Panc1 (cell line): ENCODE results near the gene PPM1G.

ENCODE experiments used
- POLR2AphosphoS5 ChIP-seq: IDR thresholded peaks from 2 replicates; pipeline ENCODE4 v1.6.1; 2012; ENCODE audit warnings: mild to moderate bottlenecking, low read depth, low read length, moderate library complexity
- SIN3A ChIP-seq: IDR thresholded peaks from 2 replicates; pipeline ENCODE4 v1.6.1; 2012; ENCODE audit warnings: low read depth, mild to moderate bottlenecking, low read length, moderate library complexity, borderline replicate concordance; ENCODE audit not compliant: insufficient read depth
- TCF7L2 ChIP-seq: IDR thresholded peaks from 2 replicates; pipeline ENCODE4 v1.6.1; 2011; ENCODE audit warnings: mild to moderate bottlenecking, low read depth, low read length, inconsistent platforms
- TF ChIP-seq, protein P1 (sequence below): fragments of 450-650 bp; IDR thresholded peaks from 2 replicates; pipeline ENCODE4 v1.5.1; 2017; ENCODE audit warnings: mild to moderate bottlenecking
- TF ChIP-seq, protein P2 (sequence below), 2 experiments: IDR thresholded peaks; 2 replicates each; pipeline ENCODE4 v1.6.1; 2011 to 2012; ENCODE audit warnings: low read depth in 2 of 2, control low read depth in 1 of 2, low read length in 1 of 2, mild to moderate bottlenecking in 1 of 2, moderate library complexity in 1 of 2; ENCODE audit not compliant: insufficient read depth in 1 of 2

DNA sequence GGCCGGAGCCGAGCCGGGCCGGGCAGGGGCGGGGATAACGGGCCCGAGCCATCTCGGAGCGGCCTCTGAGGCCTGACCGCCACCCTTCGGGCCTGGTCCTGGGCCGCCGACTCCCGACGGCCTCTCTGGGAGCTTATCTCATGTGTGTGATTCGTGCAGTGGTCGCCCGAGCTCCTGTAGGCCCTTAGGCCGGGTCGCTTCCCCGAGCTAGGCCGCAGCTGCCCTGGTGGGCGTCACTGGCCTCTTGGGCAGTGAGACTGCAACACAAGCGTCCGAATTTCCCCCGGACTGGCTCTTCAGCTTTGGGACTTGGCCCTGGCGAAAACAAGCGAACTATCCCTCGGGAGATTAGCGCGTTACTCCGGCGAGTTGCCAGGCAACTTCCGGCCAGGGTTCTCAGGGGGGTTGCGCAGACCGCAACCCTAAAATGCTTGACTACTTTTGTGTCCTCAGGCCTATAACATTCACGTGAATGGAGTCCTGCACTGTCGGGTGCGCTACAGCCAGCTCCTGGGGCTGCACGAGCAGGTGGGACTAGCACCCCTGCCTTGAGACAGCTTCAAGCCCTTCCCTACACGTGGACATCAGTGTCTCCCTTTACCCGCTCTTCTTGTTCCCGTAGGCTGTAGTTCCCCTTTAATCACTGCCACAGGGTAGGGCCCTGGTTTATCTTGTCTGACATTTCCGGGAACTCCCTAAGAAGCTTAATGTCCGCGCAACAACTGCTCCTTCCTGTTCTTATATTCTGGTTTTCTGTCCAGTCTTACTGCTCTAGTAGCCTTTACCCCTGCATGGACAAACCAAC lies 38.4 kb downstream of the PPM1G start:
- TF ChIP-seq, protein P1, sequence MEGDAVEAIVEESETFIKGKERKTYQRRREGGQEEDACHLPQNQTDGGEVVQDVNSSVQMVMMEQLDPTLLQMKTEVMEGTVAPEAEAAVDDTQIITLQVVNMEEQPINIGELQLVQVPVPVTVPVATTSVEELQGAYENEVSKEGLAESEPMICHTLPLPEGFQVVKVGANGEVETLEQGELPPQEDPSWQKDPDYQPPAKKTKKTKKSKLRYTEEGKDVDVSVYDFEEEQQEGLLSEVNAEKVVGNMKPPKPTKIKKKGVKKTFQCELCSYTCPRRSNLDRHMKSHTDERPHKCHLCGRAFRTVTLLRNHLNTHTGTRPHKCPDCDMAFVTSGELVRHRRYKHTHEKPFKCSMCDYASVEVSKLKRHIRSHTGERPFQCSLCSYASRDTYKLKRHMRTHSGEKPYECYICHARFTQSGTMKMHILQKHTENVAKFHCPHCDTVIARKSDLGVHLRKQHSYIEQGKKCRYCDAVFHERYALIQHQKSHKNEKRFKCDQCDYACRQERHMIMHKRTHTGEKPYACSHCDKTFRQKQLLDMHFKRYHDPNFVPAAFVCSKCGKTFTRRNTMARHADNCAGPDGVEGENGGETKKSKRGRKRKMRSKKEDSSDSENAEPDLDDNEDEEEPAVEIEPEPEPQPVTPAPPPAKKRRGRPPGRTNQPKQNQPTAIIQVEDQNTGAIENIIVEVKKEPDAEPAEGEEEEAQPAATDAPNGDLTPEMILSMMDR: no peak
- TF ChIP-seq TCF7L2: no peak
- TF ChIP-seq POLR2AphosphoS5: peak; percentile 27; the same call in 1 of the 2 replicates
- TF ChIP-seq, protein P2, sequence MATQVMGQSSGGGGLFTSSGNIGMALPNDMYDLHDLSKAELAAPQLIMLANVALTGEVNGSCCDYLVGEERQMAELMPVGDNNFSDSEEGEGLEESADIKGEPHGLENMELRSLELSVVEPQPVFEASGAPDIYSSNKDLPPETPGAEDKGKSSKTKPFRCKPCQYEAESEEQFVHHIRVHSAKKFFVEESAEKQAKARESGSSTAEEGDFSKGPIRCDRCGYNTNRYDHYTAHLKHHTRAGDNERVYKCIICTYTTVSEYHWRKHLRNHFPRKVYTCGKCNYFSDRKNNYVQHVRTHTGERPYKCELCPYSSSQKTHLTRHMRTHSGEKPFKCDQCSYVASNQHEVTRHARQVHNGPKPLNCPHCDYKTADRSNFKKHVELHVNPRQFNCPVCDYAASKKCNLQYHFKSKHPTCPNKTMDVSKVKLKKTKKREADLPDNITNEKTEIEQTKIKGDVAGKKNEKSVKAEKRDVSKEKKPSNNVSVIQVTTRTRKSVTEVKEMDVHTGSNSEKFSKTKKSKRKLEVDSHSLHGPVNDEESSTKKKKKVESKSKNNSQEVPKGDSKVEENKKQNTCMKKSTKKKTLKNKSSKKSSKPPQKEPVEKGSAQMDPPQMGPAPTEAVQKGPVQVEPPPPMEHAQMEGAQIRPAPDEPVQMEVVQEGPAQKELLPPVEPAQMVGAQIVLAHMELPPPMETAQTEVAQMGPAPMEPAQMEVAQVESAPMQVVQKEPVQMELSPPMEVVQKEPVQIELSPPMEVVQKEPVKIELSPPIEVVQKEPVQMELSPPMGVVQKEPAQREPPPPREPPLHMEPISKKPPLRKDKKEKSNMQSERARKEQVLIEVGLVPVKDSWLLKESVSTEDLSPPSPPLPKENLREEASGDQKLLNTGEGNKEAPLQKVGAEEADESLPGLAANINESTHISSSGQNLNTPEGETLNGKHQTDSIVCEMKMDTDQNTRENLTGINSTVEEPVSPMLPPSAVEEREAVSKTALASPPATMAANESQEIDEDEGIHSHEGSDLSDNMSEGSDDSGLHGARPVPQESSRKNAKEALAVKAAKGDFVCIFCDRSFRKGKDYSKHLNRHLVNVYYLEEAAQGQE (IDR thresholded peaks at IDR 0.05; ENCODE audit: insufficient read depth in 1 of 2, low read depth in 2 of 2, low read length in 1 of 2): no peak
- no peak for TF ChIP-seq SIN3A
